Stimulated activated CD8-positive, alpha-beta memory T cell treated with anti-CD3 and anti-CD28 coated beads, Interleukin-12 subunit alpha, Interleukin-12 subunit beta, amount 100 ng/mL, for 24 hours (primary cell): ENCODE results near the gene BANP.
"Not testable (repeated sequence)": the region's sequence is repeated elsewhere in the genome, so short reads cannot be mapped to it uniquely, and the experiment has no call there.

Experiments used
- DNase-seq: peaks from one replicate; pipeline ENCODE4 v3.0.0-alpha.2; 2020; ENCODE audit errors: extremely low read depth

The BANP gene

GRCh38 chr16:88086571-88087516, 135.6 kb downstream of the BANP start:
- DNase-seq = no peak

GRCh38 chr16:88087517-88087877, 136.3 kb downstream of the BANP start:
- DNase-seq = no peak

GRCh38 chr16:88088161-88088581, 136.9 kb downstream of the BANP start:
- DNase-seq = no peak

- not testable (repeated sequence) for DNase-seq
These were observed 137.4 kb downstream of the BANP start for GRCh38 chr16:88088611-88089010.

GRCh38 chr16:88089071-88089470, 137.8 kb downstream of the BANP start:
- DNase-seq = not testable (repeated sequence)

- DNase-seq = not testable (repeated sequence)
These were observed 138.6 kb downstream of the BANP start for GRCh38 chr16:88089632-88090376.

- DNase-seq = not testable (repeated sequence)
These were observed 139.3 kb downstream of the BANP start for GRCh38 chr16:88090377-88091175.

GRCh38 chr16:88091221-88091971, 140.2 kb downstream of the BANP start:
- not testable (repeated sequence) for DNase-seq

GRCh38 chr16:88091972-88092302, 140.7 kb downstream of the BANP start:
- DNase-seq = not testable (repeated sequence)

- DNase-seq = not testable (repeated sequence)
These were observed 141.7 kb downstream of the BANP start for GRCh38 chr16:88092791-88093555.

GRCh38 chr16:88093556-88094252, 142.5 kb downstream of the BANP start:
- DNase-seq = not testable (repeated sequence)

- not testable (repeated sequence) for DNase-seq
These were observed 143.0 kb downstream of the BANP start for GRCh38 chr16:88094253-88094575.

- not testable (repeated sequence) for DNase-seq
These were observed 143.7 kb downstream of the BANP start for GRCh38 chr16:88094900-88095299.

- not testable (repeated sequence) for DNase-seq
These were observed 145.4 kb downstream of the BANP start for GRCh38 chr16:88096659-88097058.

GRCh38 chr16:88098731-88099562, 147.7 kb downstream of the BANP start:
- DNase-seq = not testable (repeated sequence)

- no peak for DNase-seq
These were observed 148.3 kb downstream of the BANP start for GRCh38 chr16:88099563-88099890.

GRCh38 chr16:88099956-88100355, 148.7 kb downstream of the BANP start:
- not testable (repeated sequence) for DNase-seq

- DNase-seq = not testable (repeated sequence)
These were observed 149.8 kb downstream of the BANP start for GRCh38 chr16:88100801-88101622.
